H7 (cell line): ENCODE results near the gene CACNA1B. TPM values are rescaled to one million over a fixed set of nuclear protein-coding genes. Genes with fewer than 3 reads are reported as not detected.
A peak's percentile ranks its signal among the peaks of the same experiment; 100 is the strongest.
"Not testable (repeated sequence)": the region's sequence is repeated elsewhere in the genome, so short reads cannot be mapped to it uniquely, and the experiment has no call there.

Source experiments
- DNase-seq: peaks from one replicate; pipeline ENCODE4 v3.0.0; 2012
- H3K27me3 ChIP-seq: 2 replicates; pipeline ENCODE4 v1.6.0; 2011; ENCODE audit warnings: mild to moderate bottlenecking, low read length; ENCODE audit not compliant: control insufficient read depth, insufficient read depth
- H3K36me3 ChIP-seq: replicated peaks from 2 replicates; pipeline ENCODE4 v1.5.1; 2011; ENCODE audit warnings: low read length; ENCODE audit not compliant: control insufficient read depth, insufficient read depth
- H3K4me3 ChIP-seq: 2 replicates; pipeline ENCODE4 v1.5.1; 2011; ENCODE audit warnings: low read depth, mild to moderate bottlenecking, control low read depth, low read length, moderate library complexity; ENCODE audit not compliant: insufficient read depth
- total RNA-seq: library from RNA; depleted of rRNA; stranded (reverse); fragments of >200 nt; shearing (Covaris generic); gene quantifications from 2 replicates; pipeline ENCODE4 v1.2.3, GENCODE V29; 2014

The CACNA1B gene
- total RNA-seq, 1 experiment from 2014 or later, result 1.4 TPM

DNA sequence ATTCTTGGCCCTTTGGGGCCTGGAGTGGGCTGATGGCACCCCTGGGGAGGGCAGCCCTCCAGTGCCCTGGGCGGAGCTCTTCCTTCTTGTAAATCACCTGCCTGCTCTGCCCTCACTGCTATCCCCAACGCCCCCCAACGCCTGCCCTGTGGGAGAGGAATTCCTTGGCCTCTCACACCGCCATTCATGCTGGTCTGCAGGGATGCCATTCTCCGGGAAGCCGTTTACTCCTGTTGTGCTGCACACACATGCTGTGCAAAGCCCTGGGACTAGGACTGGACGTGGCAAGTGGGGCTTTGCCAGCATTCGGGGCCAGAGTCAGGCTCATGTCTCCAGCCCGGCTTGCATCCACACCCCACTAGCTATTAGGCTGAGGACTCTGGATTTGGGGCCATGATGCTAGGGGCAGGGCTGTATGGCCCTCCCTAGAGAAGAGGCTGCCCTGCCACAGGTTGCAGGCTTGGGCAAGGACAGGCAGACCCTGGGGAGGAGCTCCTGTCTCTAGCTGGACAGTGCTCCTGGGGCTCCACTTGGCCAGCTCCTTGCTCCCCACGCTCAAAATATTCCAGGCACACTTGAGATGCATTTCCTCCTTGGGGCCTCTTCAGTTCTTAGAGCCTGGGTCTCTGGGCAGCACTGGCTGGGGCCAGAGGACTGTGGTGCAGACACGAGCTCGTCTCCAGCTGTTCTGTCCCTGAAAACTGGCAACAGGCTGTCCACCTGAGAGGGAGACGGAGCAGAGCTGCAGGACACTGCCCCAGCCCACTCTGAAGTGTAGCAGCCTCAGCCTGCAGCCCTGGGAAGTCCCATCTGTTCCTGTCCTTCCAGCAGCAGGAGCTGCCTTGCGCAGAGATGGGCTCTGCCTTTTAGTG is 226.9 kb downstream of the CACNA1B start:
- peak; percentile 41 for DNase-seq
- Histone ChIP-seq H3K4me3 (no peak overlapping the region), H3K36me3 (no peaks in the 10 kb centered on the region), H3K27me3 (no peaks in the 10 kb centered on the region)

DNA sequence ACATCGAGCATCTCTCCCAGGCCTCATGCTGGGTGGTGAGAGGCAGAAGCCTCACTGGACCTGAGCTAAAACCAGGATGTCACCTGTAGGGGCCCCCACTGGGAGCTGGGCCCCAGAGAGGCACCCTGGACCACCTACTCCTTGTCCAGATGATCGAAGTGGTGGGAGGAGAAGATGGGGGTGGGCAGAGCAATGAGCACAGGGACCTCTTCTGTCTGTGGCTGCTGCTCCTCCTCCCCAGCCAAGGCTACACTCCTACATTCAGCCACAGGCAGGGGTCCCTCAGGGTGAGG is 227.5 kb downstream of the CACNA1B start:
- Histone ChIP-seq H3K27me3 (no peaks in the 10 kb centered on the region), H3K4me3 (no peak overlapping the region), H3K36me3 (no peaks in the 10 kb centered on the region)
- DNase-seq, result no peak

DNA sequence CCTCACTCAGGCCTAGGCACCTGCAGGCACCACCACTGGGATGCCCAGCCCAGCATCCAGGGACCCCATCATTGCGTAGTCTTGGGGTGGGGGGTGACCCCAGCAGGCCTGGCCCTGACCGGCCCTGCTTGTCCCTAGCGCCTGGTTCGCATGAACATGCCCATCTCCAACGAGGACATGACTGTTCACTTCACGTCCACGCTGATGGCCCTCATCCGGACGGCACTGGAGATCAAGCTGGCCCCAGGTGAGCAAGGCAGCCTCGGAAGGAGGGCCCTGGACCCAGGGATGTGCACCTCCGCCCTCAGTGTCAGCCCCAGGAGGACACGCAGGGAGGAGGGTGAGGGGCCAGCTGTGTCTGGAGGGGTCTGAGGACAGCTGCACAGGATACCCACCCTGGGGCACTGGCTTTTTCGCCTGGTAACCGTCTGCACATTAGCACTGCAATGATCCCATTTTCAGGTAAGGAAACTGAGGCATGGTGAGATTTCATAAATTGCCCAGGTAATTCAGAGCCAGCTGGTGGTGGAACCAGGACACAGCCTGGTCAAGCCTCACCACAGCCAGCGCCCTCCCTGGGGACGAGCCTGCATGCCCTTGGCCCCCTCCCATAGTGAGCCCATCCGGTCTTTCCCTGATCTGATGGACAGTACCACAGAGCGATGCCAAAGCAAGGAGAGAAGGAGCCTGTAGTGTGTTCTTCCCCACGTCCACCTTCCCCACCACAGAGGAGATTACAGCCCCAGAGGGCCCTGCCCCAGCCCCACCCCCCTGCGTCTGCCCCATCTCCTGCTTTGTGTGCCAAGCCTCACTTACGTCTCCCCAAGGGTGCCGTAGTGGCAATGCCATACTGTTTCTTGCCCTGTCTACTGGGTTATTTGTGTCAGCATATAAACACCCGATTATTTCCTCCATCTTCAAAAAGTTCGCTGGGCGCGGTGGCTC is 228.3 kb downstream of the CACNA1B start:
- no peak overlapping the region for H3K4me3 ChIP-seq
- H3K36me3 ChIP-seq, result no peaks in the 10 kb centered on the region
- peak; percentile 29 for DNase-seq
- no peaks in the 10 kb centered on the region for H3K27me3 ChIP-seq

DNA sequence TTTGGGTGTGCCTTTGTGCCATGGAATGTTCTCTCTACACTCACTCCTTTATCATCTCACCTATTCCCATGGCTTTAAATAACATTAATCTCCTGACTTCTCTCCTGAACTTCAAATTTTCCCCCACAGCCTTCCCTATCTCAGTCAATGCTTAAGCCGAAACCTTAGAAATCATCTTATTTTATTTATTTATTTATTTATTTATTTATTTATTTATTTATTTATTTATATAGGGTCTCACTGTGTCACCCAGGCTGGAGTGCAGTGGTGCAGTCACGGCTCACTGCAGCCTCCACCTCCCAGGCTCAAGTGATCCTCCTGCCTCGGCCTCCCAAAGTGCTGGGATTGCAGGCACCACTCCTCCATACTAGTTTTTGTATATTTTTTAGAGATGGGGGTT is 229.5 kb downstream of the CACNA1B start:
- DNase-seq, H3K36me3 ChIP-seq, H3K4me3 ChIP-seq, H3K27me3 ChIP-seq: not testable (repeated sequence)

DNA sequence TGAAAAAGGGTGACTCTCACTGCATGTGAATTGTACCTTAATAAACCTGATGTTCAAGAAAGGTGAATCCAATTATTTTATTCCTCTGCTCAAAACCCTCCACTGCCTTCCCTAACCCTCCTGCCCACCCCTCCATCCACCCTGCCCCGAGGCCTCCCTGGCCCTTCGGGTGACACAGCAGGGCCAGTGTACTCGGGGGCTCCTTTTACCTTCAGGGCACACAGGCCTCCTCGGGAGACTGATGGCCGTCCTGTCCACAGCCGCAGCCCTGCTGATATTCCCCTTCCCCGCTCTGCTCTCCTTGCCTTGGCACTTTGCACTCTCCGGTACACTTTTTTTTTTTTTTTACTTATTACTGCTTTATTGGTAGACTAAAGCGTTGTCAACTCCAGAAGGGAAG is 234.0 kb downstream of the CACNA1B start:
- H3K4me3 ChIP-seq, result no peak overlapping the region
- H3K27me3 ChIP-seq, result no peaks in the 10 kb centered on the region
- DNase-seq, result peak; percentile 30
- H3K36me3 ChIP-seq, result no peaks in the 10 kb centered on the region

DNA sequence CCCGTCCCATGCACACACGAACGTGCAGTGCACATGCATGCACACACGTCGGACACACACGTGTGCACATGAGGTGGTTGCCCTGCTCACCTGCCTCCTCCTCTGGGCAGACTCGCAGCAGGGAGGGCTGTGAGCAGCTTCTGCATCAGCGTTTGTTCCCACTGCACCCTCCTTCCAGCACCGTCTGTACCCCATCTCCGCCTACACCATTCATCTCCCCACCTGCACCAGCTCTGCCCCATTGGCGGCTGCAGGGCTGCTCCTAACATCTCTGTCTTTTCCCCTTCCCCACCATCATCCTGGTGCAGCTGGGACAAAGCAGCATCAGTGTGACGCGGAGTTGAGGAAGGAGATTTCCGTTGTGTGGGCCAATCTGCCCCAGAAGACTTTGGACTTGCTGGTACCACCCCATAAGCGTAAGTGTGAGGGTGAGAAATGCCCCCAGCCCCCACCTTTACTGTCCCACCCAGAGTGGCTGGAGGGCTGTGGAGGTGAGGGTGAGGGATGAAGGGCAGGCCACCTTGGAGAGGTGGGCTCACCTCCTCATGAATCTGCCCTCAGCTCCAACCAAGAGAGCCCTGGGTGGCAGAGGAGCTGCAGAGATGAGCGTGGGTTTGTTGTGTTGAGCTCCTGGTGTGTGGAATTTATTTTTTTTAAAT is 234.6 kb downstream of the CACNA1B start:
- peak; percentile 30 for DNase-seq
- Histone ChIP-seq H3K36me3 (no peaks in the 10 kb centered on the region), H3K27me3 (no peaks in the 10 kb centered on the region), H3K4me3 (no peak overlapping the region)

DNA sequence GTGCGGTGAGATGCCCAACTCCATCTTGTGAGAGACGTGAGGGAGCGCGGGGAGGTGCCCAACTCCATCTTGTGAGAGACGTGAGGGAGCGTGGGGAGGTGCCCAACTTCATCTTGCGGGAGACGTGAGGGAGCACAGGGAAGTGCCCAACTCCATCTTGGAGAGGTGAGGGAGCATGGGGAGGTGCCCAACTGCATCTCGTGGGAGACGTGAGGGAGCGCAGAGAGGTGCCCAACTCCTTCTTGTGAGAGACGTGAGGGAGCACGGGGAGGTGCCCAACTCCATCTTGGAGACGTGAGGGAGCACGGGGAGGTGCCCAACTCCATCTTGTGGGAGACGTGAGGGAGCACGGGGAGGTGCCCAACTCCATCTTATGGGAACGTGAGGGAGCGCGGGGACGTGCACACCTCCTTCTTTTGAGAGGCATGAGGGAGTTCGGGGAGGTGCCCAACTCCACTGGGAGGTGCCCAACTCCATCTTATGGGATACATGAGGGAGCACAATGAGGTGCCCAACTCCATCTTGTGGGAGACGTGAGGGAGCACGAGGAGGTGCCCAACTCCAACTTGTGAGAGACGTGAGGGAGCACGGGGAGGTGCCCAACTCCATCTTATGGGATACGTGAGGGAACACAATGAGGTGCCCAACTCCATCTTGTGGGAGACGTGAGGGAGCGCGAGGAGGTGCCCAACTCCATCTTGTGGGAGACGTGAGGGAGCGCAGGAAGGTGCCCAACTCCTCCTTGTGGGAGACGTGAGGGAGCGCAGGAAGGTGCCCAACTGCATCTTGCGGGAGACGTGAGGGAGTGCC is 235.4 kb downstream of the CACNA1B start:
- peak; percentile 19 for DNase-seq
- Histone ChIP-seq H3K27me3 (no peaks in the 10 kb centered on the region), H3K36me3 (no peaks in the 10 kb centered on the region), H3K4me3 (no peak overlapping the region)

DNA sequence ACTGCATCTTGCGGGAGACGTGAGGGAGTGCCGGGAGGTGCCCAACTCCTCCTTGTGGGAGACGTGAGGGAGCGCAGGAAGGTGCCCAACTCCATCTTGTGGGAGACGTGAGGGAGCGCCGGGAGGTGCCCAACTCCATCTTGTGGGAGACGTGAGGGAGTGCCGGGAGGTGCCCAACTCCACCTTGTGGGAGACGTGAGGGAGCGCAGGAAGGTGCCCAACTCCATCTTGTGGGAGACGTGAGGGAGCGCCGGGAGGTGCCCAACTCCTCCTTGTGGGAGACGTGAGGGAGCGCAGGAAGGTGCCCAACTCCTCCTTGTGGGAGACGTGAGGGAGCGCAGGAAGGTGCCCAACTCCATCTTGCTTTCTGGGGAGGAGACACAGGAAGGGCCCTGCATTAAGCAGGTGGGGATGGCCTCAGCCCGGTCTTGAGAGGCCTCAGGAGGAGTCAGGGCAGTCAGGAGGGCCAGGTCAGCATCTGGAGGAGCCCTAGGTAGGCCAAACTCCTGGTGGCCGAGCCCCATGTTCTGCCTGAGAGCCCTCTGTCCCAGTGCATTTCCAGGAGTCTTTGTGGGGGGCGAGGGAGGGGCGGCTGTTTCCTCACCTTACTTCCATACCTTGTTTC is 236.2 kb downstream of the CACNA1B start:
- not testable (repeated sequence) for H3K4me3 ChIP-seq, H3K36me3 ChIP-seq, H3K27me3 ChIP-seq
- peak; percentile 21 for DNase-seq

DNA sequence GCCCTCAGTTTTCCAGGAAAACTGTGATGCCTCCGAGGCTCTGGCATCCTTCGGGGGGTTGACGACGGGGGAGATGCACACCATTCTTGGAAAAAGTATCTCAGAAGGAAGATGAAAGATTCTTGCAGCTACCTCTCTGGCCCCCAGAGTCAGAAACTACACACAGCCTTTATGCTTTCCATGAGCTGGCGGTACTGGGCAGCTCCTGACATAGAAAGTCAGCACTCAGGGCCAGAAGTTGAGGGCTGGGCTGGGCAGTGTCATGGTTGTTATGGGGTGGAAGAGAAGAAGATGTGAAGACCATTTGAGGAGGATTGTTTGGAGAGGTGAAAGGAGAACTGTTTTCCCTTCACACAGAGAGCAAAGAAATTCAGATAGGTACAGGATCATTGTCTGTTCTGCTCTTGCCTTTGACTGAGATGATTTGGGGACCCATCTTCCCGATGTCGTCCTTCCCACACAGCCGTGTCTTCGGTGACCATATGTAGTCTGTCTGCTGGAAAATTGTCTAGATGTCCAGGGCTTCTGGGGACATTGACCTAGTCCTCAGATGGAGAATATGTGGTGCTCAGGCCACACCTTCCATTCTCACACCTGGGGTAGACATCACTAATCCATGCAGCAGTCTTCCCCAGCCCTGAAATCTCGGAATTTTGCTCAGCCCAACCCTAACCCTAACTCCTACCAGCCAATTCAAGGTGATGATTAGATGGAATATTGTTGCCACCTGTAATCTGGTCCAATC is 237.1 kb downstream of the CACNA1B start:
- H3K36me3 ChIP-seq, result no peaks in the 10 kb centered on the region
- H3K27me3 ChIP-seq, result no peaks in the 10 kb centered on the region
- peak; percentile 10 for DNase-seq
- H3K4me3 ChIP-seq, result no peak overlapping the region

DNA sequence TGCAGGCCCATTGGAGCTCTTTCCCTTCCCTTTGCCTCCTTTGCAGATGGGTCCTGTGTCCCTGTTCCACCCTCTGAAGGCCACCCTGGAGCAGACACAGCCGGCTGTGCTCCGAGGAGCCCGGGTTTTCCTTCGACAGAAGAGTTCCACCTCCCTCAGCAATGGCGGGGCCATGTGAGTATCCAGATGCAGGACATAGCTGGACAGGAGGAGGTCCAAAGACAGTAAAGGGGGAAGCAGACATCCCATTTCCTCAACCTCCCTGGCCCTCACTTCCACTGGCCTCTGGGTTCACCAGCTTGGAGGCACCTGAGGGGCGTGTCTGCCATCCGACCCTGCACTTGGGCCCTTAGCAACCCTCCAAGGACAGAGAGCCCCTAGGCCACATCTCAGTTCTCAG is 237.9 kb downstream of the CACNA1B start:
- no peaks in the 10 kb centered on the region for H3K36me3 ChIP-seq
- no peak overlapping the region for H3K4me3 ChIP-seq
- DNase-seq, result peak; percentile 16
- no peaks in the 10 kb centered on the region for H3K27me3 ChIP-seq

DNA sequence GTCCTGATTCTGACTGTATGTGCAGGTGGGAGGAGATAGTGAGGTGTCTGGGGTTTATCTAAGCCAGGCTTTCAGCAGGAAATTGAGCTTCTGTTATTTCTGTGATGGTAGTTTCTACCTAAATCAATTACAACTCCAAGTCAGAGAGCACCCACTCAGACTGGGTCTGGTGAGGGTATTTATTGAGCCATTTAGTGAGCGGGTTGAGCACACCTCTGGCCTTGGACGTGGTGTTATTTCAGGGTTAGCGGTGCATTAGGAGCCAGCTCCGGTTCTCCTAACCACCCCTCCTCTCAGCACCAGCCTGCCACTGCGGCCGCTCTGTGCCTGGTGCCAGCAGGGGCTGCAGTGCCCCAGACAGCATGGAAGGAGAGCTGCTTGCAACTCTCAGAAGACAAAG is 238.9 kb downstream of the CACNA1B start:
- H3K4me3 ChIP-seq, result no peak overlapping the region
- no peak for DNase-seq
- no peaks in the 10 kb centered on the region for H3K36me3 ChIP-seq
- no peaks in the 10 kb centered on the region for H3K27me3 ChIP-seq

DNA sequence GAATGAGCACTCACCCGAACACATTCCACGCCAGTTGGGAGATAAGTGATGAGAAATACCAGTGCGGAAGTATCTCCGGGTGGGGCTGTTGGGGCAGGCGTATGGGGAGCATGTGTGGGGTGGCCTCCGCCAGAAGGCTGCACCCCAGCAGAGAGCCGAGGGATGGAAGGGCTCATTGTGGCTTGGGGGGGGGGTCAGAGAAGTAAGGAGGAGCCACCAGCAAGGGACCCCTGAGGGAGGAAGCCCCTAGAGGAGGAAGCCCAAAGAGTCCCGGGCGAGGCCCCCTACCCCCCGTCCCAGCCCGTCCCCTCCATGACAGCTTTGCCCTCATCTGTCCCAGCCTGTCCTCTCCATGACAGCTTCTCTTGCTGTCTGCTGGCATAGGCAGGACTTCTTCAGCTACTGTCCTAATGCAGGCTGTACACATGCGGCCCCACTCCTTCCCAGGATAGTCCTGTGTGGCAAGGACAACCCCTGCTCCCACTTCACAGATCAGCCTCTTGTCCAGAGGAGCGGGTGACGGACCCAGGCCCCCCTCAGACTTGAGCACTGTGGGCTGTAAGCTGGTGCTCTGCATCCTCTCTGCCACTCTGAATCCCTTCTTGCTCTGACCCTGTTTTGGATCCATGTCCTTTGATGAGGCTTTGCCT is 239.6 kb downstream of the CACNA1B start:
- Histone ChIP-seq H3K36me3 (no peaks in the 10 kb centered on the region), H3K27me3 (no peaks in the 10 kb centered on the region), H3K4me3 (no peak overlapping the region)
- DNase-seq, result no peak

DNA sequence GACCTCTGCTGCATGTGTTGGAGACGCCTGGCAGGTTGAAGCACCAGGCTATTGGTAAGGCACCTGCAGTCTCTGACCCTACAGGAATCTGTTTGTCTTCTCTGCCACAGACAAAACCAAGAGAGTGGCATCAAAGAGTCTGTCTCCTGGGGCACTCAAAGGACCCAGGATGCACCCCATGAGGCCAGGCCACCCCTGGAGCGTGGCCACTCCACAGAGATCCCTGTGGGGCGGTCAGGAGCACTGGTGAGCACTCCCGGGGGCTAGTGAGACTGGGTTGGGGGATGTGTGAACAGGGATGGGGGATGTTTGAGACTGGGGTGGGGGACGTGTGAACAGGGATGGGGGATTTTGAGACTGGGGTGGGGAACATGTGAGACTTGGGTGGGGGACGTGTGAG is 240.3 kb downstream of the CACNA1B start:
- no peak for DNase-seq
- H3K4me3 ChIP-seq, result no peak overlapping the region
- no peaks in the 10 kb centered on the region for H3K36me3 ChIP-seq
- no peaks in the 10 kb centered on the region for H3K27me3 ChIP-seq
